Measurements from ENCODE around the gene PBX3.
"Not testable (repeated sequence)": the region's sequence is repeated elsewhere in the genome, so short reads cannot be mapped to it uniquely, and the experiment has no call there.

The PBX3 gene

DNA sequence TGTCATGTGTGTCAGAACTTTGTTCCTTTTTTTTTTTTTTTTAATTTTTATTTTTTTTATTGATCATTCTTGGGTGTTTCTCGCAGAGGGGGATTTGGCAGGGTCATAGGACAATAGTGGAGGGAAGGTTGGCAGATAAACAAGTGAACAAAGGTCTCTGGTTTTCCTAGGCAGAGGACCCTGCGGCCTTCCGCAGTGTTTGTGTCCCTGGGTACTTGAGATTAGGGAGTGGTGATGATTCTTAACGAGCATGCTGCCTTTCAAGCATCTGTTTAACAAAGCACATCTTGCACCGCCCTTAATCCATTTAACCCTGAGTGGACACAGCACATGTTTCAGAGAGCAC, 32.0 kb downstream of the PBX3 start:
- not testable (repeated sequence) for DNase-seq

DNA sequence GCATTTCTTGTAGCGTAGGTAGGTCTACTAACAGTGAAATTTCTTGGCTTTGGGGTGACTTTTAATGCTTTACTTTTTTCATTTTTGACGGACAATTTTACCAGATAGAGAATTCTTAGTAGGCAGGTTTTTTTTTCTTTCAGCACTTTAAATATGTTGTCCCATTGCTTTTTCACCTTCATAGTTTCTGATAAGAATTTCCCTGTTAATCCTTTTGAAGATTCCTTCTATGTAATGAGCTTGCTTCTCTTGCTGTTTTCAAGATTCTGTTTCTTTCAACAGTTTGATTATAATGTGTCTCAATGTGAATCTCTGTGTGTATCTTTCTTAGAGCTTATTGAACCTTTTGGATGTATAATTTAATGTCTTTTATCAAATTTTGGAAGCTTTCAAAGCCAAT, 35.5 kb downstream of the PBX3 start:
- no peak for DNase-seq

DNA sequence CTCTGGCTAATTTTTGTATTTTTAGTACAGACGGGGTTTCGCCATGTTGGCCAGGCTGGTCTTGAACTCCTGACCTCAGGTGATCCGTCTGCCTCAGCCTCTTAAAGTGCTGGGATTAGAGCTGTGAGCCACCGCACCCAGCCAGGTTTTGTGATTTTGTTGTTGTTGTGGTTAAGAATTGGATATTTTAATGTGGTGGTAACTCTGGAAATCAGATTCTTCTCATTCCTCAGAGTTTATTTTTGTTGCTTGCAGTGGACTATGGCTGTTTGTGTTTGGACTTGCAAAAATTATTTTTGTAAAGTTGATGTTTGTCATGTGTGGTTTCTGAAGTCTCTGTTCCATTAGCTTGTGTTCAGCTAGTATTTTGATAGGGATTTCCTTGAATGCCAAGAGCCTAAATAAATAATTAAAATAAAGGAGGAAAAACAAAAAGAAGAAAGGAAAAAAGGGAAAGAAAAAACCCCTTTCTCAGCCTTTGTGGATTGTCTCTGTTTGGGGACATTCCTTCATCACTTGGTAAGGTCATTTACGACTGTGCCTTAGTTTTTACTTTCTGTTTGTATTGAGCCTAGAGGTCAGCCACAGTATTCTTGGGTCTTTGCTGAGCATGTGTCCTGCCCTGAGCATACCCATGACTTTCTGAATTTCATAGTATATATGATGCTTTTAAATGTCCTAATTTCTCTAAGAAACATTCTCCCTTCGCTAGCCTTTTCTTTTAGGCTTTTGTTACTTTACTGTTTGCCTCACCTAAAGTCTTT, 37.3 kb downstream of the PBX3 start:
- no peak for DNase-seq

GRCh38 chr9:125785248-125785751, 38.1 kb downstream of the PBX3 start:
- no peak for DNase-seq

GRCh38 chr9:125787715-125788114, 40.5 kb downstream of the PBX3 start:
- DNase-seq, result no peak

- DNase-seq, result no peak
Measured at GRCh38 chr9:125789196-125789595, 42.0 kb downstream of the PBX3 start.

DNA sequence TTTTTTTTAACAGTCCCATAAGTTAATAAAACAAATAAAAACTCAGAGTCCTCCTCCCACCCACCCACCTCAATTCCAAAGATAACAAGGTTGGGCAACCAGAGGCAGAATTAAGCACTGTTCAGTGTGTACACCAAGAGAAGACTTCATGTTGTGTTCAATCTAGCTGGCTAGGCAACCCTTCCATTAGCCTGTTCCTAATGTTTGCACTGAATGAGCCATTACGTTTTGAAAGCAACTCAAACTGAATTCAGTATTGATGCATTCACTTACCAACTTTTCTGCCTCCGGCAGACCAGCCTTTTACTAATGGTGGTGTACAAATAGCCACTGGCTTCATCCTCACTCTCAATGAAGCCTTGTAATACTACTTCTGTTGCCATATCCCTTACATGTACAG, 47.5 kb downstream of the PBX3 start:
- DNase-seq, result no peak

GRCh38 chr9:125795970-125796596, 48.9 kb downstream of the PBX3 start:
- no peak for DNase-seq

DNA sequence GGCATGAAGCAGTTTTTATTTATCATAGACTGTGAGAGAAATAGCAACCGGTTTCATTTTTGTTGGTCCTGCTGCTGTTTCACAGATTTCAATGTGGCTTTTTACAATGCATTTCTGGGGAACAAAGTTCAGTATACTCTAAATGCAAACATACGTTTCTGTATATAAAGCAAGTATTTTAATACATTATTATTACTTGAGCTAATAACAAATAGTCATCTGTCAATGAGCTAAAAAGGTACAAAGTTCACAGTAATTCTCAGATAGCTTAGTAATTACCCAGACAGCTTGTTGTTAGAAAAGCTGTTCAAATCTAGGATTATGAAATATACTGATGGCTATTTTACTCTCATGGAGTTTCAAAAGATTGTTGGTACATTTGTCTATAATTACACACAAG, 50.8 kb downstream of the PBX3 start:
- DNase-seq, result no peak

DNA sequence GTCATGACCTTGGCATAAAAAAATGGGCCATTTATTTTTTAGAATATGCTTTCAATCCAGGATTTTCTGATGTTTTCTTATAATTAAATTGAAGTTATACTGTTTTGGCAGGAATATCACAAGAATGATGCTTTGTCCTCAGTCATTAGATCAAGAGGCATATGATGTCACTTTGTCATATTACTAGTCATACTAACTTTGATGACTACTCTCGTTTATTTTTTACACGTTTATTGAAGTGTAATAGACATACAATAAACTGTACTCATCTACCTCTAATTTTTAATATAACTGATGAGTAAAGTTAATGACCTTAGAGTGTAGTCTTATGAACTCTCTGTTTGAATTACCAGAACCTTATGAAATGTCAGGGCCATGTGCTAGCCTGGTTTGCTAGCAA, 56.4 kb downstream of the PBX3 start:
- DNase-seq, result no peak

GRCh38 chr9:125805057-125805456, 57.9 kb downstream of the PBX3 start:
- DNase-seq, result no peak

GRCh38 chr9:125805586-125805985, 58.4 kb downstream of the PBX3 start:
- DNase-seq, result no peak

DNA sequence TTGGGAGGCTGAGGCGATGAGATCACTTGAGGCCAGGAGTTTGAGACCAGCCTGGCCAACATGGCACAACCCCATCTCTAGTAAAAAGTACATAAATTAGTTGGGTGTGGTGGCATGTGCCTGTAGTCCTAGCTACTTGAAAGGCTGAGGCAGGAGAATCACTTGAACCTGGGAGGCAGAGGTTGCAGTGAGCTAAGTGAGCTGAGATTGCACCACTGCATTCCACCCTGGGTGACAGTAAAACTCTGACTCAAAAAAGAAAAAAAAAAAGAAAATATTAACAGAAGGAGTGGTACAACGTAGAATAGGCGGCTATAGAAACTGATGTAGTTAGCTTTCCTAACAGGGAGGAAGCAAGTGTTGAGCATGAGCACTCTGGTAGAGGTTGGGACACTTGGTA, 59.9 kb downstream of the PBX3 start:
- no peak for DNase-seq

- no peak for DNase-seq
Measured at GRCh38 chr9:125810161-125810560, 63.0 kb downstream of the PBX3 start.

DNA sequence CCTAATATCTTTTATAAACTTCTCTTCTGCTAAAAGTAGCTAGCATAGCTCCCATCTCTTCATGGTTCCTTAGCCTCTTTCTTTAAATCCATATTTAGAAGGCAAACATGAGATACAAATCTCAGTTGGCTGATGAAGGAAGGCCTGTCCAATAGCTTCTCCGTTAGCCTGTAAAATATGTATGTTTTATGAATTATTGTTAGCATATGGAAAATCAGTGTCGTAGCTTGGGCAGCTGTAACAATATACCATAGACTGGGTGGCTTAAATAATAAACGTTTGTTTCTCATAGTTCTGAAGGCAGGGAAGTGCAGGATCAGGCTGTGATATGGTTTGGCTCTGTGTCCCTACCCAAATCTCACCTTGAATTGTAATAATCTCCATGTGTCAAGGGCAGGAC, 63.8 kb downstream of the PBX3 start:
- no peak for DNase-seq

DNA sequence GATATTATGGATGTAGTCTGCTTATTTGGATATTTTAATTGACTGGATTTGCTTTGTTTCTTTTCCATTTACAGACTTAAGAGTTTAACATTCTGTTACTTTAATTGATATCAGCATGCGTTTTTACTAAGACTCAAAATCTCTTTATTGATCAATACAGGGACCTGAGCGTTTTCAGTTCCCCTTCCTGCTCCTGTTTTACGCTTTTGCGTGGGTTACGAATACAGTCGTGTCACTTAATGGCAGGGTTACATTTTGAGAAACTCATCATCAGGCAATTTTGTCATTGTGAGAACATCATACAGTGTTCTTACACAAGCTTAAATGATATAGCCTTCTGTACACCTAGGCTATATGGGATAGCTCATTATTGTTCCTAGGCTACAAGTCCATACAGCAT, 65.2 kb downstream of the PBX3 start:
- DNase-seq, result no peak

- no peak for DNase-seq
Measured at GRCh38 chr9:125815568-125815967, 68.4 kb downstream of the PBX3 start.

- DNase-seq, result no peak
Measured at GRCh38 chr9:125816321-125816720, 69.1 kb downstream of the PBX3 start.

DNA sequence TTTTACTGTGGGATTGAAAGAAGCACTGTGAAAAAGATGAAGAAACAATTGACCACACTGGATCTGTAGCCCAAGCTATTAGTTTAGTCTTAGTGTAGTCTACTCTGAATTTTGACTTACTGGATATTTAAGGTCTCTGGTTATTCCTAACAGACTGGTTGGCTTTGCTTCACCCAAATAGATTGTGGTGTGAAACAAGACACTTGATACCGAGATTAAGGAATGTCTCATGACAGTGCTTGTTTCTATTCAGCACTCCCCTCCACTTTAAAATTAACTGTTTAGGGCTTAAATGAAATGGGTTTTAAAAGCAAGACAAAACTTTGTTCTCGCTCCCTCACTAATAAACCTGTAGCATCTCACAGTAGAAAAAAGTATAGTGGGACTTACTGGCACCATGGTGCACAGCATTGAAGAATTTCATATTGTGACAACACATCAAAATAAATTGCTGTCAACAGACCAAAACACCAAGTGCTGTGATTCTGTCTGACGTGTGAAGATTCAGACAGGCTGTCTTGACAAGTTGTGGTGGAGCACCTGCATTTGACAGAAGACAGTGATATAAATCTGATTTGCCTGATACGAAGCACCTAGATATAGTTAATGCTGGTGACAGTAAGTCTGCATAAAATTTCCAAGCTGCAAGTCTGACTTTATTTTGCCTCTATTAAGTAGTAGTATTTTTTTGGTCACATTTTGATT, 73.1 kb downstream of the PBX3 start:
- DNase-seq, result no peak

DNA sequence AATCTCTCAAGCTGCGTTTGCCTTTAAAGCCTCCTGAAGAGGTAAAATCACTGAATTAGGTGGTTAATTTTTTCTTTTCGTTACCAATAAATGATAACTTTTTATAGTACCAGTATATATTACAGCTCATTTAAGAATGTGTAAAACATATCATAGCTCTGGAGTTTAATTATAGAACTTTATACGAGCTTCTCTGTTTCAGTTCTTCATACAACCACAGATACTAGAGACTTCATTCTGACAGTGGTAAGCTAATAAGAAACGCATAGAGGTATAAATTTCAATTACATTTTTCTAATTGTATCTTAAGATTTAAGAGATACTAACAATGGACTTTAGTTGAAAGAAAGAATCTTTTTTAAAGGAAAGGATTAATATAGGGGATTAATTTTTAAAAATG, 73.9 kb downstream of the PBX3 start:
- DNase-seq, result no peak

DNA sequence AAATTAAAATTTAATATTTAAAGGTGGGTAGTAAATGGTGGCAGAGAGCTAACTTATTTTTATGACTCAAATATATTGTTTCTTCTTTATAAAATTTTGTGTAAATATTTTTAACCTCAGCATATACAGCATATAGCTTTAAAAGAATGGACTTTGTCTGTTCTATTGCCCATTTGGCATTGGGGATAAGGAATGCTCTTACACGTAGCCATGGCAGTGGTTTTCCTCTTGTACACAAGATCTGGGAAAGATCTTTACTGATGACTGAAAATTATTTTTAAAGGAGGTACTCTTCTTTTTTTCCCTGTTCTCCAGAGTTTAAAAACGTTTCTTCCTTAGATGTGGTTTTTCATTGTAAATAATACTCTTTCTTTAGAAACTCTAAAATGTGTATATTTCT, 75.0 kb downstream of the PBX3 start:
- DNase-seq, result no peak

- no peak for DNase-seq
Measured at GRCh38 chr9:125822902-125823301, 75.7 kb downstream of the PBX3 start.

DNA sequence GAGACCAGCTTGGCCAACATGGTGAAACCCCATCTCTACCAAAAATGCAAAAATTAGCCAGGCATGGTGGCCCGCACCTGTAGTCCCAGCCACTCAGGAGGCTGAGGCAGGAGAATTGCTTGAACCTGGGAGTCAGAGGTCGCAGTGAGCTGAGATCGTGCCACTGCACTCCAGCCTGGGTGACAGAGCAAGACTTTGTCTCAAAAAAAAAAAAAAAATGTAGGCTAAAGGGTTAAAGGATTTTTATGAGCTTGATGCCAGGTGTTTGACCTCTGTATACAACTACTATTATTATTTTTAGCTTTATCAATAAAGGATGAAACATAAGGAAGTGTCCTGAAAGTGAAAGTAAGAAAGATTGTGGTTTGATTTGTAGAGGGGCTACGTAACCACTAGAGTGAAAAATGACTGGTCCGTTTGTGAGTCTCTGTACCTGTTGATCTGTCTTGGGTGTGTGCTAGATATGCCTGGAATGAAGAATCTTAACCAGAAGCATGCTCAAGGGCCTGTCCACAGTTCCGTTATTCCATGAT, 76.8 kb downstream of the PBX3 start:
- not testable (repeated sequence) for DNase-seq

- DNase-seq, result no peak
Measured at GRCh38 chr9:125825762-125826161, 78.6 kb downstream of the PBX3 start.

Measured in NCI-H526 treated with DMSO at 0.1 percent for 48 hours (cell line).